SK-N-SH treated with all-trans-retinoic acid at 6 μM for 48 hours (cell line): ENCODE data around the gene MSANTD3.

Experiments used
- ARNTL ChIP-seq: fragments of 450-650 bp; formaldehyde crosslinking; IDR thresholded peaks from 2 replicates; pipeline ENCODE4 v1.5.0; 2020; ENCODE audit warnings: low read depth, mild to moderate bottlenecking, moderate library complexity, borderline replicate concordance
- RARB ChIP-seq: fragments of 250-450 bp; sonication (Bioruptor Pico); IDR thresholded peaks from 2 replicates; pipeline ENCODE4 v1.8.0; 2021; ENCODE audit warnings: mild to moderate bottlenecking, moderate library complexity
- ZFP3 ChIP-seq: fragments of 250-450 bp; sonication (Bioruptor Pico); IDR thresholded peaks from 2 replicates; pipeline ENCODE4 v1.5.0; 2020; ENCODE audit warnings: mild to moderate bottlenecking, moderate library complexity
- ZFP30 ChIP-seq: fragments of 450-650 bp; formaldehyde crosslinking; IDR thresholded peaks from 2 replicates; pipeline ENCODE4 v1.5.0; 2022; ENCODE audit warnings: mild to moderate bottlenecking, moderate library complexity
- TF ChIP-seq, protein P1 (sequence below): fragments of 250-450 bp; sonication (Bioruptor Pico); IDR thresholded peaks from 2 replicates; pipeline ENCODE4 v1.5.1; 2020; ENCODE audit warnings: low read depth, mild to moderate bottlenecking, moderate library complexity
- TF ChIP-seq, protein P2 (sequence below): fragments of 250-450 bp; sonication (Bioruptor Pico); IDR thresholded peaks from 2 replicates; pipeline ENCODE4 v1.8.0; 2021; ENCODE audit warnings: low read depth, mild to moderate bottlenecking, moderate library complexity, borderline replicate concordance
- TF ChIP-seq, protein P3 (sequence below): fragments of 250-450 bp; sonication (Bioruptor Pico); IDR thresholded peaks from 2 replicates; pipeline ENCODE4 v1.5.0; 2020; ENCODE audit warnings: mild to moderate bottlenecking, moderate library complexity
- TF ChIP-seq, protein P4 (sequence below): fragments of 250-450 bp; sonication (Bioruptor Pico); IDR thresholded peaks from 2 replicates; pipeline ENCODE4 v1.5.1; 2021; ENCODE audit warnings: mild to moderate bottlenecking, moderate library complexity

DNA sequence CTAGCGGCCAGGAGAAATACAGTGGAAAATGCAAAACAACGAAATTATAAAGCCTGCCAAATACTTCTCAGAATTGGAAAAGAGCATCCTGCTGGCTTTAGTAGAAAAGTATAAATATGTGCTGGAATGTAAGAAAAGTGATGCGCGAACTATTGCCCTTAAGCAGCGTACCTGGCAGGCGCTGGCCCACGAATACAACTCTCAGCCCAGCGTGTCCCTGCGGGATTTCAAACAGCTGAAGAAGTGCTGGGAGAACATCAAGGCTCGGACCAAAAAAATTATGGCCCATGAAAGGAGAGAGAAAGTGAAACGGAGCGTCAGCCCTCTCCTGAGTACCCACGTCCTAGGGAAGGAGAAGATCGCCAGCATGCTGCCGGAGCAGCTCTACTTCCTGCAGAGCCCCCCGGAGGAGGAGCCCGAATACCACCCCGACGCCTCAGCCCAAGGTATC is 15.0 kb downstream of the MSANTD3 start:
- TF ChIP-seq ZFP3 (CRISPR knock-in tag) = no peak
- no peak for TF ChIP-seq ZFP30 (CRISPR knock-in tag)
- TF ChIP-seq, protein P1, sequence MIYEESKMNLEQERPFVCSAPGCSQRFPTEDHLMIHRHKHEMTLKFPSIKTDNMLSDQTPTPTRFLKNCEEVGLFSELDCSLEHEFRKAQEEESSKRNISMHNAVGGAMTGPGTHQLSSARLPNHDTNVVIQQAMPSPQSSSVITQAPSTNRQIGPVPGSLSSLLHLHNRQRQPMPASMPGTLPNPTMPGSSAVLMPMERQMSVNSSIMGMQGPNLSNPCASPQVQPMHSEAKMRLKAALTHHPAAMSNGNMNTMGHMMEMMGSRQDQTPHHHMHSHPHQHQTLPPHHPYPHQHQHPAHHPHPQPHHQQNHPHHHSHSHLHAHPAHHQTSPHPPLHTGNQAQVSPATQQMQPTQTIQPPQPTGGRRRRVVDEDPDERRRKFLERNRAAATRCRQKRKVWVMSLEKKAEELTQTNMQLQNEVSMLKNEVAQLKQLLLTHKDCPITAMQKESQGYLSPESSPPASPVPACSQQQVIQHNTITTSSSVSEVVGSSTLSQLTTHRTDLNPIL (CRISPR knock-in tag) = no peak
- TF ChIP-seq, protein P2, sequence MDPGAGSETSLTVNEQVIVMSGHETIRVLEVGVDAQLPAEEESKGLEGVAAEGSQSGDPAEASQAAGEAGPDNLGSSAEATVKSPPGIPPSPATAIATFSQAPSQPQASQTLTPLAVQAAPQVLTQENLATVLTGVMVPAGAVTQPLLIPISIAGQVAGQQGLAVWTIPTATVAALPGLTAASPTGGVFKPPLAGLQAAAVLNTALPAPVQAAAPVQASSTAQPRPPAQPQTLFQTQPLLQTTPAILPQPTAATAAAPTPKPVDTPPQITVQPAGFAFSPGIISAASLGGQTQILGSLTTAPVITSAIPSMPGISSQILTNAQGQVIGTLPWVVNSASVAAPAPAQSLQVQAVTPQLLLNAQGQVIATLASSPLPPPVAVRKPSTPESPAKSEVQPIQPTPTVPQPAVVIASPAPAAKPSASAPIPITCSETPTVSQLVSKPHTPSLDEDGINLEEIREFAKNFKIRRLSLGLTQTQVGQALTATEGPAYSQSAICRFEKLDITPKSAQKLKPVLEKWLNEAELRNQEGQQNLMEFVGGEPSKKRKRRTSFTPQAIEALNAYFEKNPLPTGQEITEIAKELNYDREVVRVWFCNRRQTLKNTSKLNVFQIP (CRISPR knock-in tag) = no peak
- TF ChIP-seq, protein P3, sequence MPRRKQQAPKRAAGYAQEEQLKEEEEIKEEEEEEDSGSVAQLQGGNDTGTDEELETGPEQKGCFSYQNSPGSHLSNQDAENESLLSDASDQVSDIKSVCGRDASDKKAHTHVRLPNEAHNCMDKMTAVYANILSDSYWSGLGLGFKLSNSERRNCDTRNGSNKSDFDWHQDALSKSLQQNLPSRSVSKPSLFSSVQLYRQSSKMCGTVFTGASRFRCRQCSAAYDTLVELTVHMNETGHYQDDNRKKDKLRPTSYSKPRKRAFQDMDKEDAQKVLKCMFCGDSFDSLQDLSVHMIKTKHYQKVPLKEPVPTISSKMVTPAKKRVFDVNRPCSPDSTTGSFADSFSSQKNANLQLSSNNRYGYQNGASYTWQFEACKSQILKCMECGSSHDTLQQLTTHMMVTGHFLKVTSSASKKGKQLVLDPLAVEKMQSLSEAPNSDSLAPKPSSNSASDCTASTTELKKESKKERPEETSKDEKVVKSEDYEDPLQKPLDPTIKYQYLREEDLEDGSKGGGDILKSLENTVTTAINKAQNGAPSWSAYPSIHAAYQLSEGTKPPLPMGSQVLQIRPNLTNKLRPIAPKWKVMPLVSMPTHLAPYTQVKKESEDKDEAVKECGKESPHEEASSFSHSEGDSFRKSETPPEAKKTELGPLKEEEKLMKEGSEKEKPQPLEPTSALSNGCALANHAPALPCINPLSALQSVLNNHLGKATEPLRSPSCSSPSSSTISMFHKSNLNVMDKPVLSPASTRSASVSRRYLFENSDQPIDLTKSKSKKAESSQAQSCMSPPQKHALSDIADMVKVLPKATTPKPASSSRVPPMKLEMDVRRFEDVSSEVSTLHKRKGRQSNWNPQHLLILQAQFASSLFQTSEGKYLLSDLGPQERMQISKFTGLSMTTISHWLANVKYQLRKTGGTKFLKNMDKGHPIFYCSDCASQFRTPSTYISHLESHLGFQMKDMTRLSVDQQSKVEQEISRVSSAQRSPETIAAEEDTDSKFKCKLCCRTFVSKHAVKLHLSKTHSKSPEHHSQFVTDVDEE = no peak
- TF ChIP-seq RARB (CRISPR knock-in tag) = no peak
- no peak for TF ChIP-seq ARNTL (CRISPR knock-in tag)
- TF ChIP-seq, protein P4, sequence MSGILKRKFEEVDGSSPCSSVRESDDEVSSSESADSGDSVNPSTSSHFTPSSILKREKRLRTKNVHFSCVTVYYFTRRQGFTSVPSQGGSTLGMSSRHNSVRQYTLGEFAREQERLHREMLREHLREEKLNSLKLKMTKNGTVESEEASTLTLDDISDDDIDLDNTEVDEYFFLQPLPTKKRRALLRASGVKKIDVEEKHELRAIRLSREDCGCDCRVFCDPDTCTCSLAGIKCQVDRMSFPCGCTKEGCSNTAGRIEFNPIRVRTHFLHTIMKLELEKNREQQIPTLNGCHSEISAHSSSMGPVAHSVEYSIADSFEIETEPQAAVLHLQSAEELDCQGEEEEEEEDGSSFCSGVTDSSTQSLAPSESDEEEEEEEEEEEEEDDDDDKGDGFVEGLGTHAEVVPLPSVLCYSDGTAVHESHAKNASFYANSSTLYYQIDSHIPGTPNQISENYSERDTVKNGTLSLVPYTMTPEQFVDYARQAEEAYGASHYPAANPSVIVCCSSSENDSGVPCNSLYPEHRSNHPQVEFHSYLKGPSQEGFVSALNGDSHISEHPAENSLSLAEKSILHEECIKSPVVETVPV (CRISPR knock-in tag) = no peak
